MCF 10A (cell line): ENCODE results near the gene MNAT1. TPM values are rescaled to one million over a fixed set of nuclear protein-coding genes. Genes with fewer than 3 reads are reported as not detected.

Source experiments
- BruUV-seq: library from RNA; stranded (reverse); fragments of 400-500 nt; replicated peaks from 2 replicates; lab custom pipeline; 2021; lab: Mats Ljungman, UMichigan
- CTCF ChIA-PET: fragments of 300-600 bp; sonication (Branson Sonifier 250); formaldehyde crosslinking; extraction: SDS; loops from one replicate; lab custom pipeline; 2021; ENCODE audit warnings: antibody characterized with exemption, inconsistent platforms; lab: Yijun Ruan, JAX
- POLR2A ChIA-PET: fragments of 300-600, 350-650 bp; sonication (Branson Sonifier 250); formaldehyde crosslinking; extraction: SDS; loops from one replicate; lab custom pipeline; 2020; ENCODE audit warnings: antibody characterized with exemption, inconsistent platforms; lab: Yijun Ruan, JAX
- DNase-seq: peaks from one replicate; pipeline ENCODE4 v3.0.0-alpha.2; 2018; ENCODE audit not compliant: unreplicated experiment
- H3K27ac Mint-ChIP-seq: one replicate; pipeline ENCODE4 v1.8.0; 2022; ENCODE audit warnings: mild to moderate bottlenecking, low read depth, mixed read lengths; ENCODE audit not compliant: unreplicated experiment
- H3K27me3 Mint-ChIP-seq: one replicate; pipeline ENCODE4 v1.8.0; 2022; ENCODE audit warnings: mixed read lengths; ENCODE audit not compliant: insufficient read depth, unreplicated experiment
- H3K36me3 Mint-ChIP-seq: one replicate; pipeline ENCODE4 v1.8.0; 2022; ENCODE audit warnings: mild to moderate bottlenecking, moderate library complexity, mixed read lengths; ENCODE audit not compliant: insufficient read depth, unreplicated experiment
- H3K4me1 Mint-ChIP-seq: one replicate; pipeline ENCODE4 v1.8.0; 2022; ENCODE audit warnings: mixed read lengths; ENCODE audit not compliant: insufficient read depth, unreplicated experiment
- H3K4me3 Mint-ChIP-seq: one replicate; pipeline ENCODE4 v1.8.0; 2022; ENCODE audit warnings: mild to moderate bottlenecking, moderate library complexity, mixed read lengths; ENCODE audit not compliant: unreplicated experiment
- H3K9me3 Mint-ChIP-seq: one replicate; pipeline ENCODE4 v1.8.0; 2022; ENCODE audit warnings: mixed read lengths; ENCODE audit not compliant: unreplicated experiment
- intact Hi-C: fragments of 100-400 bp; cut with micrococcal nuclease; formaldehyde crosslinking; loops from 2 replicates; pipeline ENCODE4 v1.14.1; 2022
- total RNA-seq: library from RNA; stranded (reverse); gene quantifications from 2 replicates; pipeline ENCODE4 v1.2.3, GENCODE V29; 2022
- TF ChIP-seq, protein P1 (sequence below): fragments of 200-600 bp; IDR thresholded peaks from one replicate; pipeline ENCODE4 v1.8.0; 2022; ENCODE audit warnings: antibody characterized with exemption, mild to moderate bottlenecking; ENCODE audit not compliant: unreplicated experiment

MNAT1 gene
- total RNA-seq, 1 experiment from 2014 or later: 57.5 TPM

GRCh38 chr14:60904381-60904780 lies 169.8 kb downstream of the MNAT1 start:
- ChIA-PET CTCF (interaction anchor here (0.5 to 0.6 kb wide), 2 partner anchors 136 to 827 kb away, joined by 3 read pairs; no protein-coding TSS in a partner anchor), POLR2A (interaction anchor here (0.7 kb wide), 1 partner anchor 134 kb away, joined by 3 read pairs; no protein-coding TSS in a partner anchor)
- no peaks in the 10 kb centered on the region for H3K9me3 Mint-ChIP-seq
- intact Hi-C loops: no loop called here
- TF ChIP-seq, protein P1, sequence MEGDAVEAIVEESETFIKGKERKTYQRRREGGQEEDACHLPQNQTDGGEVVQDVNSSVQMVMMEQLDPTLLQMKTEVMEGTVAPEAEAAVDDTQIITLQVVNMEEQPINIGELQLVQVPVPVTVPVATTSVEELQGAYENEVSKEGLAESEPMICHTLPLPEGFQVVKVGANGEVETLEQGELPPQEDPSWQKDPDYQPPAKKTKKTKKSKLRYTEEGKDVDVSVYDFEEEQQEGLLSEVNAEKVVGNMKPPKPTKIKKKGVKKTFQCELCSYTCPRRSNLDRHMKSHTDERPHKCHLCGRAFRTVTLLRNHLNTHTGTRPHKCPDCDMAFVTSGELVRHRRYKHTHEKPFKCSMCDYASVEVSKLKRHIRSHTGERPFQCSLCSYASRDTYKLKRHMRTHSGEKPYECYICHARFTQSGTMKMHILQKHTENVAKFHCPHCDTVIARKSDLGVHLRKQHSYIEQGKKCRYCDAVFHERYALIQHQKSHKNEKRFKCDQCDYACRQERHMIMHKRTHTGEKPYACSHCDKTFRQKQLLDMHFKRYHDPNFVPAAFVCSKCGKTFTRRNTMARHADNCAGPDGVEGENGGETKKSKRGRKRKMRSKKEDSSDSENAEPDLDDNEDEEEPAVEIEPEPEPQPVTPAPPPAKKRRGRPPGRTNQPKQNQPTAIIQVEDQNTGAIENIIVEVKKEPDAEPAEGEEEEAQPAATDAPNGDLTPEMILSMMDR: no peak
- no peaks in the 10 kb centered on the region for H3K27me3 Mint-ChIP-seq
- DNase-seq: no peak
- H3K27ac Mint-ChIP-seq: no peak overlapping the region
- no peak overlapping the region for H3K4me3 Mint-ChIP-seq
- H3K36me3 Mint-ChIP-seq: no peaks in the 10 kb centered on the region
- peaks cover 7% of the 10 kb centered on the region for H3K4me1 Mint-ChIP-seq
- BruUV-seq: no TSS peak

- no peak overlapping the region for H3K27ac Mint-ChIP-seq
- TF ChIP-seq, protein P1: no peak
- H3K27me3 Mint-ChIP-seq: no peaks in the 10 kb centered on the region
- H3K4me3 Mint-ChIP-seq: no peak overlapping the region
- BruUV-seq: no TSS peak
- ChIA-PET POLR2A (interaction anchor here (1.2 kb wide), 1 partner anchor 44 kb away, joined by 4 read pairs; no protein-coding TSS in a partner anchor), CTCF (no interaction called here)
- no peaks in the 10 kb centered on the region for H3K9me3 Mint-ChIP-seq
- no peaks in the 10 kb centered on the region for H3K36me3 Mint-ChIP-seq
- intact Hi-C loops: no loop called here
- H3K4me1 Mint-ChIP-seq: peaks cover 7% of the 10 kb centered on the region
- peak; percentile 2 for DNase-seq
Measured at GRCh38 chr14:60905923-60906322, 171.4 kb downstream of the MNAT1 start.

GRCh38 chr14:60915781-60916180 lies 181.2 kb downstream of the MNAT1 start:
- H3K27ac Mint-ChIP-seq: no peak overlapping the region
- no peaks in the 10 kb centered on the region for H3K27me3 Mint-ChIP-seq
- TF ChIP-seq, protein P1: no peak
- ChIA-PET POLR2A (no interaction called here), CTCF (interaction anchor here (0.5 to 1.3 kb wide), 2 partner anchors 14 to 25 kb away, joined by 3 to 4 read pairs; no protein-coding TSS in a partner anchor)
- intact Hi-C loops: no loop called here
- no peaks in the 10 kb centered on the region for H3K36me3 Mint-ChIP-seq
- no peaks in the 10 kb centered on the region for H3K4me1 Mint-ChIP-seq
- no peak overlapping the region for H3K4me3 Mint-ChIP-seq
- peaks cover 6% of the 10 kb centered on the region for H3K9me3 Mint-ChIP-seq
- no peak for DNase-seq
- no TSS peak for BruUV-seq

DNA sequence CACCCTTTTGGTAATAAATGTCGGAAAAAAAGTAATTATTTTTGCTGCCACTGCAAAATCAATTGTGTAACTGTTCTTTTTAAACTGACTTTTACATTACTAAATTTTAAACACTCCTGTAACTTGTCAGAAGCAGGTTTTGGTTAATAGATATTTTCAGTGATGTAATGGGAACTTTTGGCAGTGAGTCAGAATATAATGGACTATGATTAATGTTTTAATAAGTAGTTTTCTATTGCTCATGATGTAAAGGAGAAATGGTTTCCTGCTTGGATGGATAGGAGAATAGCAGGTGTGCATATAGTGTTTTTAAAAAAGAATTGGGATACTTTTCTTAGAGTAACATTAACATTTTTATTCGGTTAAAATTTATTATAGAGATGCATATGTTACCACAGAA lies 187.5 kb downstream of the MNAT1 start:
- BruUV-seq: no TSS peak
- no peaks in the 10 kb centered on the region for H3K36me3 Mint-ChIP-seq
- no peak overlapping the region for H3K27ac Mint-ChIP-seq
- peaks cover 7% of the 10 kb centered on the region for H3K4me1 Mint-ChIP-seq
- H3K4me3 Mint-ChIP-seq: no peak overlapping the region
- TF ChIP-seq, protein P1: no peak
- ChIA-PET POLR2A (no interaction called here), CTCF (no interaction called here)
- no peaks in the 10 kb centered on the region for H3K27me3 Mint-ChIP-seq
- no peaks in the 10 kb centered on the region for H3K9me3 Mint-ChIP-seq
- DNase-seq: peak; percentile 26
- intact Hi-C loops: no loop called here
